A673 (cell line): ENCODE measurements around the gene DIP2C. TPM values are rescaled to one million over a fixed set of nuclear protein-coding genes. Genes with fewer than 3 reads are reported as not detected.

Experiments used
- BruUV-seq: library from RNA; stranded (reverse); fragments of 400-500 nt; replicated peaks from 2 replicates; lab custom pipeline; 2021; lab: Mats Ljungman, UMichigan
- CTCF ChIA-PET: fragments of 300-600 bp; sonication (Branson Sonifier 250); formaldehyde crosslinking; loops from one replicate; lab custom pipeline; 2022; ENCODE audit warnings: antibody characterized with exemption; lab: Charles Lee
- POLR2A ChIA-PET: fragments of 300-600 bp; sonication (Branson Sonifier 250); formaldehyde crosslinking; loops from one replicate; lab custom pipeline; 2022; ENCODE audit warnings: antibody characterized with exemption; ENCODE audit not compliant: low non-redundant PET; lab: Charles Lee
- DNase-seq: peaks from one replicate; pipeline ENCODE4 v3.0.0-alpha.2; 2015; ENCODE audit warnings: low spot score
- H3K27ac ChIP-seq: fragments of 200-600 bp; sonication (generic); 2 replicates; pipeline ENCODE4 v1.5.1; 2016; ENCODE audit warnings: mixed run types, low read depth, mild to moderate bottlenecking, mixed read lengths, antibody characterized with exemption, low read length; ENCODE audit not compliant: poor library complexity, severe bottlenecking
- H3K27me3 ChIP-seq: fragments of 200-600 bp; sonication (generic); replicated peaks from 2 replicates; pipeline ENCODE4 v1.6.1; 2017; ENCODE audit warnings: mixed run types, low read depth, mild to moderate bottlenecking, mixed read lengths, antibody characterized with exemption, low read length; ENCODE audit not compliant: insufficient read depth, poor library complexity
- H3K36me3 ChIP-seq: fragments of 200-600 bp; sonication (generic); 2 replicates; pipeline ENCODE4 v1.6.1; 2016; ENCODE audit warnings: mixed run types, mild to moderate bottlenecking, mixed read lengths, antibody characterized with exemption, low read length; ENCODE audit not compliant: insufficient read depth, poor library complexity, severe bottlenecking
- H3K4me1 ChIP-seq: fragments of 200-600 bp; sonication (generic); 2 replicates; pipeline ENCODE4 v1.6.1; 2017; ENCODE audit warnings: mixed run types, mild to moderate bottlenecking, mixed read lengths, antibody characterized with exemption, low read length; ENCODE audit not compliant: insufficient read depth, poor library complexity, severe bottlenecking
- H3K4me3 ChIP-seq: fragments of 200-600 bp; sonication (generic); 2 replicates; pipeline ENCODE4 v1.5.1; 2016; ENCODE audit warnings: low read depth, mixed run types, mild to moderate bottlenecking, mixed read lengths, low read length; ENCODE audit not compliant: poor library complexity, severe bottlenecking
- H3K9me3 ChIP-seq: fragments of 200-600 bp; sonication (generic); 2 replicates; pipeline ENCODE4 v1.6.1; 2016; ENCODE audit warnings: mixed run types, low read depth, mild to moderate bottlenecking, mixed read lengths, antibody characterized with exemption, low read length; ENCODE audit not compliant: poor library complexity, severe bottlenecking
- EZH2 ChIP-seq: fragments of 200-600 bp; sonication (generic); IDR thresholded peaks from 2 replicates; pipeline ENCODE4 v1.6.1; 2017; ENCODE audit warnings: borderline replicate concordance, low read depth, mild to moderate bottlenecking, mixed read lengths, antibody characterized with exemption, low read length; ENCODE audit not compliant: poor library complexity, severe bottlenecking
- intact Hi-C: fragments of 100-400 bp; cut with micrococcal nuclease; formaldehyde crosslinking; loops from one replicate; pipeline ENCODE4 v1.10.0; 2022; ENCODE audit not compliant: unreplicated experiment
- total RNA-seq: library from RNA; stranded (reverse); gene quantifications from 2 replicates; pipeline ENCODE4 v1.2.3, GENCODE V29; 2021
- TF ChIP-seq, protein P1 (sequence below): fragments of 300-800, 200-600 bp; sonication (generic); conservative IDR thresholded peaks from 2 replicates; pipeline ENCODE4 v1.5.1; 2017; ENCODE audit warnings: low read depth, mild to moderate bottlenecking, antibody characterized with exemption, low read length, moderate library complexity, mixed read lengths

The DIP2C gene
- total RNA-seq, 1 experiment from 2014 or later, result 13.2 TPM

DNA sequence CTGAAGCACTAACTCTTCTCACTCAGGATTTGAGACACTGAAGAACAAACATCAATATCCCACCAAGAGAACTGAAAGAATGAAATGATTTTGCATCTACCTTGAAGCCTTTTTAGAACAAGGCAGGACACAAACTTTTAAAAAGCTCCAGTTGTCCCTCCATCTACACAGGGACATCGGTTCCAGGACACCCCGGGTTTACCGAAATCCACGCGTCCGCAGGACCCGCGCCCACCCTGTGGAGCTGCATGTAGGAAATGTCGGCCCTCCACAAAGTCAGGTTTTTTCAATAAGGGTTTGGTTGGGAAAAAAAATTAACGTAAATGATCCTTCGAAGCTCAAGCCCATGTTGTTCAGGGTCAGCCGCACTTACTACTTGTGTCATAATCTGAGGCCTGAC, 94.0 kb downstream of the DIP2C start:
- no peak overlapping the region for H3K27ac ChIP-seq
- H3K27me3 ChIP-seq, result no peaks in the 10 kb centered on the region
- BruUV-seq, result no TSS peak
- TF ChIP-seq EZH2, result no peak
- ChIA-PET POLR2A (no interaction called here), CTCF (no interaction called here)
- H3K9me3 ChIP-seq, result no peaks in the 10 kb centered on the region
- intact Hi-C loops, result no loop called here
- H3K4me3 ChIP-seq, result no peak overlapping the region
- H3K4me1 ChIP-seq, result peaks cover 5% of the 10 kb centered on the region
- DNase-seq, result no peak
- H3K36me3 ChIP-seq, result no peaks in the 10 kb centered on the region

DNA sequence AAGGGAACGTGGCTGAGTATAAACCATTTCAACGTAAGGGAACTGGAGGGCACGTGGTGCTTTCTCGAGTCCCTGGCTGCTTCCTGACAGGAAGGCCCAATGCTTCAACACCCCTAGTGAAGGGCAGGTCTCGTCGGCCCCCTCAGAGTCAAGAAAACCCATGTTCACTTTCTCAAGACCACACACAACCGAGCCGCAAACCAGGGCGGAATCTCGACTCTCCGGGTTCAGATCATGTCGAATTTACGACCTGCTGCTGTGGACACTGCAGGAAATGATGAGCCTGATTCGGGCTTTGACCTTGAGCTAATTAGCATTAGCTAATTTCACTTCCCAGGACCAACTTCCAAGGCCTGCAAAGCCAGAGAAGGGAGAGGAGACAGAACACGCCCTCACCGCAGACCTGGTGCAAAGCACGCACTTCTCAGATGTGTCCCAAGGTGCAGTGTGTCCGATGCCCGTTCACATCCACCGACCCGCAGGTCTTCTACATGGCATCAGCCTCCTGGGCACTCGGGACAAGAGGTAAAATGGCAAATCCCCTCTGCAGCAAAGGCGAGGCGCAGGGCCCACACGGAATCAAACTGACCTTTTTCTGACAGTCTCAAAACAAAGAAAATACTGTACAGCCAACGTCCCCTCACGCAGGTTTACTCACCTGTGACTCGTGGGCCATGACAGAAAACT, 94.7 kb downstream of the DIP2C start:
- ChIA-PET POLR2A (no interaction called here), CTCF (no interaction called here)
- BruUV-seq, result no TSS peak
- no peaks in the 10 kb centered on the region for H3K36me3 ChIP-seq
- no peak for DNase-seq
- TF ChIP-seq, protein P1, sequence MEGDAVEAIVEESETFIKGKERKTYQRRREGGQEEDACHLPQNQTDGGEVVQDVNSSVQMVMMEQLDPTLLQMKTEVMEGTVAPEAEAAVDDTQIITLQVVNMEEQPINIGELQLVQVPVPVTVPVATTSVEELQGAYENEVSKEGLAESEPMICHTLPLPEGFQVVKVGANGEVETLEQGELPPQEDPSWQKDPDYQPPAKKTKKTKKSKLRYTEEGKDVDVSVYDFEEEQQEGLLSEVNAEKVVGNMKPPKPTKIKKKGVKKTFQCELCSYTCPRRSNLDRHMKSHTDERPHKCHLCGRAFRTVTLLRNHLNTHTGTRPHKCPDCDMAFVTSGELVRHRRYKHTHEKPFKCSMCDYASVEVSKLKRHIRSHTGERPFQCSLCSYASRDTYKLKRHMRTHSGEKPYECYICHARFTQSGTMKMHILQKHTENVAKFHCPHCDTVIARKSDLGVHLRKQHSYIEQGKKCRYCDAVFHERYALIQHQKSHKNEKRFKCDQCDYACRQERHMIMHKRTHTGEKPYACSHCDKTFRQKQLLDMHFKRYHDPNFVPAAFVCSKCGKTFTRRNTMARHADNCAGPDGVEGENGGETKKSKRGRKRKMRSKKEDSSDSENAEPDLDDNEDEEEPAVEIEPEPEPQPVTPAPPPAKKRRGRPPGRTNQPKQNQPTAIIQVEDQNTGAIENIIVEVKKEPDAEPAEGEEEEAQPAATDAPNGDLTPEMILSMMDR, result no peak
- no peak for TF ChIP-seq EZH2
- peaks cover 5% of the 10 kb centered on the region for H3K4me1 ChIP-seq
- H3K9me3 ChIP-seq, result no peaks in the 10 kb centered on the region
- H3K27me3 ChIP-seq, result no peaks in the 10 kb centered on the region
- H3K4me3 ChIP-seq, result no peak overlapping the region
- intact Hi-C loops, result no loop called here
- H3K27ac ChIP-seq, result no peak overlapping the region

DNA sequence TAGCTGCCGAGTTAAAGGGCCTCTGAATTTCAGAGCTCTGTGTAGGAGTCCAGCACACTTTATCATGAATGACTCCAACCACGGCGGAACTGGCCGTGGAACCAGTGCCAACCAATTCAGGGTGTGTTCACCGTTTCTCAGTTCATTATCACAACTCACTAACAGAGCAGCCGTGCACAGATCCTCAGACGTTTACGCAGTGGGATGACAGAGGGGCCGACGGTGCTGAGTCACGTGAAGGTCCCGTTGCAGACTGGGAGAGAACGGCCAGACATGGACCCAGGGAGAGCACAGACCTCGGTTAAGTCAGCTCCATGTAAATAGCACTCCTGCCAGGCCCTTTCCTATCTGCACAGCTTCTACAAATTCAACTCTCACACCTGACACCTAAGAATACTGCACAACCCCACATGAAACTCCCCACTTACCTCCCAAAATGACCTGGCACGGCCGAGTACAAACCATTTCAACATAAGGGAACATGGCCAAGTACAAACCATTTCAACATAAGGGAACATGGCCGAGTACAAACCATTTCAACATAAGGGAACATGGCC, 95.5 kb downstream of the DIP2C start:
- no peak overlapping the region for H3K27ac ChIP-seq
- intact Hi-C loops, result no loop called here
- DNase-seq, result no peak
- BruUV-seq, result no TSS peak
- TF ChIP-seq, protein P1, result no peak
- TF ChIP-seq EZH2, result no peak
- peaks cover 5% of the 10 kb centered on the region for H3K4me1 ChIP-seq
- H3K4me3 ChIP-seq, result no peak overlapping the region
- no peaks in the 10 kb centered on the region for H3K36me3 ChIP-seq
- no peaks in the 10 kb centered on the region for H3K9me3 ChIP-seq
- no peaks in the 10 kb centered on the region for H3K27me3 ChIP-seq
- ChIA-PET POLR2A (no interaction called here), CTCF (no interaction called here)

DNA sequence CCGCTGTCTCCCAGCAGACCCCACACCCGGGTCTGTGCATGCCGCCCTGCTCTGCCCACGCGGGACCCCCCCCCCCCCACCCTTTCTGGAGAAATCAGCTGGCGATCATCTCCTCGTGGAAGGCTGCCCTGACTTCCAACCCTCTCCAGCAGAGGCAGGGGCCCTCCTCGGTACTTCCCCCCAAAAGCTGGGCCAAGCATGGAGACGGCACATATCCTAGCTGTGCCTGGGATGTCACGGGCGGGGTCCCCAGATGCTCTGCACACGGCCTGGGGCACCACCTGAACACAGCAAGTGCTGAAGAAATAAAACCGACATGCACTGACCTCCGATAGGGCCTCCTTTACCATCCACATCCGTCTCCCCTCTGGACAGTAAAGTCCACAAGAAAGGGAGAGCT, 96.0 kb downstream of the DIP2C start:
- Histone ChIP-seq H3K27me3 (no peaks in the 10 kb centered on the region), H3K9me3 (no peaks in the 10 kb centered on the region), H3K4me3 (no peak overlapping the region), H3K36me3 (no peaks in the 10 kb centered on the region), H3K27ac (no peak overlapping the region), H3K4me1 (peaks cover 2% of the 10 kb centered on the region)
- no peak for DNase-seq
- POLR2A ChIA-PET, result no interaction called here
- intact Hi-C loops, result no loop called here
- CTCF ChIA-PET, result no interaction called here
- TF ChIP-seq EZH2, result no peak
- TF ChIP-seq, protein P1, result no peak
- BruUV-seq, result no TSS peak
